Breast epithelium (tissue), 3 donors: ENCODE results near the gene ZNF175.

Experiments used
- CTCF ChIP-seq, 3 donors: fragments of 450-650 bp; IDR thresholded peaks; one replicate each; pipeline ENCODE4 v1.5.1; 2016 to 2017; ENCODE audit warnings: antibody characterized with exemption in 3 of 3, mild to moderate bottlenecking in 3 of 3, moderate library complexity in 3 of 3
- POLR2A ChIP-seq: fragments of 450-650 bp; IDR thresholded peaks from one replicate; pipeline ENCODE4 v1.6.1; 2016; ENCODE audit warnings: antibody characterized with exemption, mild to moderate bottlenecking, moderate library complexity

GRCh38 chr19:51552608-51552995, 18.5 kb upstream of the ZNF175 start:
- TF ChIP-seq CTCF (IDR thresholded peaks at IDR 0.05) (no peak), POLR2A (no peak)
